Cardiac muscle cell (in vitro differentiated cells and primary cell): ENCODE results near the gene A3GALT2. TPM values are rescaled to one million over a fixed set of nuclear protein-coding genes. Genes with fewer than 3 reads are reported as not detected.

Experiments
- DNase-seq, 2 donors: peaks; one replicate each; pipeline versions ENCODE4 v3.0.0 to v3.0.0-alpha.2; 2010 to 2017; ENCODE audit warnings: low read depth in 1 of 2, low spot score in 1 of 2
- H3K27ac ChIP-seq: fragments of 200-600 bp; sonication (generic); 2 replicates; pipeline ENCODE4 v1.5.1; 2016
- H3K27me3 ChIP-seq: fragments of 200-600 bp; sonication (generic); 2 replicates; pipeline ENCODE4 v1.6.0; 2016; ENCODE audit warnings: control low read depth
- H3K36me3 ChIP-seq: fragments of 200-600 bp; sonication (generic); 2 replicates; pipeline ENCODE4 v1.5.1; 2016; ENCODE audit warnings: control low read depth
- H3K4me1 ChIP-seq: fragments of 200-600 bp; sonication (generic); 2 replicates; pipeline ENCODE4 v1.8.1; 2017; ENCODE audit warnings: low read depth, mild to moderate bottlenecking, mixed run types
- H3K4me3 ChIP-seq: fragments of 200-600 bp; sonication (generic); 2 replicates; pipeline ENCODE4 v1.5.1; 2016; ENCODE audit warnings: mild to moderate bottlenecking
- H3K9me3 ChIP-seq: fragments of 200-600 bp; sonication (generic); 2 replicates; pipeline ENCODE4 v1.5.1; 2017; ENCODE audit warnings: low read depth, mild to moderate bottlenecking, control low read depth
- CTCF ChIP-seq: IDR thresholded peaks from 2 replicates; pipeline ENCODE4 v1.5.1; 2012; ENCODE audit warnings: low read depth, mild to moderate bottlenecking, low read length
- polyA plus RNA-seq: library from polyadenylated mRNA; unstranded; fragments of >200 nt; fragmentation: Nextera tagmentation; extraction: Ambion mirVana; gene quantifications from 2 replicates; pipeline ENCODE4 v1.2.1, GENCODE V29; 2016
- total RNA-seq: library from RNA; depleted of rRNA; stranded (reverse); fragments of >200 nt; gene quantifications from 2 replicates; pipeline ENCODE4 v1.2.3, GENCODE V29; 2016

The A3GALT2 gene
- total and polyA plus RNA-seq, 2 experiments from 2014 or later, result 0.57 TPM; not detected in 1

DNA sequence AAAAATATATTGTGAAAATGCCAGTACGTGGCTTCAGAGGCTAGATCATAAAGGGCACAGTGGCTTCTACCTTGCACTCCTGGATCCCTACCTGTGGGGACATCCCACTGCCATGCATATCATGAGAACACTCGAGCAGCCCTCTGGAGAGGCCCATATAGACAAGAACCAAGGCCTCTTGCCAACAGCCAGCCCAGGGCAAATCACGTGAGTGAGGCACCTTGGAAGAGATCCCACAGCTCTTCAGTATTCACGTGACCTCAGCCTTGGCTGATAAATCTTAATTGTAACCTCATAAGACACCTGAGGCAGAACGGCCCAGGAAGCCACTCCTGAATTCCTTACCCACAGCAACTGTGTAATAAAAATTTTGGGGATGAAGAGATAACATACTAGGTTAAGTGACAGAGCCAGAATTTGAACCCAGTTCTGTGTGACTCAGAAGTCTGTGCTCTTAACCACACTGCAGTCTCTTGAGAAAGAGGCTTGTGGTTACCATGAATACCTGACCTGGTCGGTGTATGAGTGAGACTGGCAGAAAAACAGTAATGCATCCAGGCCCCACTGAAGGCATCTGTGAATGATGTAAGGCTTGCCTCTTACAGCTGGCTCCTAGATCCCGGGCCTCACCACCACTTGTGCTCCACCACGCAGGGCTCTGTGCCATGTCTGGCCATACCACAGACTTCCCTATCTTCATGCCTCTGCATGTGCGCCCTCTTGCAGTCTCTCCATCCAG, 6.9 kb upstream of the A3GALT2 start:
- no peak for TF ChIP-seq CTCF
- Histone ChIP-seq H3K9me3 (no peaks in the 10 kb centered on the region), H3K36me3 (peaks cover 77% of the 10 kb centered on the region), H3K27ac (no peak overlapping the region), H3K27me3 (no peaks in the 10 kb centered on the region), H3K4me3 (no peak overlapping the region), H3K4me1 (no peaks in the 10 kb centered on the region)
- peak in 1 of 2 donors; percentile 98 for DNase-seq

DNA sequence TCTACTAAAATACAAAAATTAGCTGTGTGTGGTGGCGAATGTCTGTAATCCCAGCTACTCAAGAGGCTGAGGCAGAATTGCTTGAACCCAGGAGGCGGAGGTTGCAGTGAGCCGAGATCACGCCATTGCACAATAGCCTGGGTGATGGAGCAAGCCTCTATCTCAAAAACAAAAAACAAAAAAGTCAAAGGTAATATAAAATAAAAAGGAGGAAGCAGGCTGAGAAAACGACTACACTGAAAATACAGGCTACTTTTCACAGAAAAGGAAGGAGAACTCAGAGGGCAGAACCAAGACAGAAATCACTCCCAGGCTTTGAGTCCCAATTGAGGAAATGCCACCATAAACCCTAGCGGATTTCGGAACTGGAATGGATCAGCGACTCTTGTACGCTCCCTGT, 5.9 kb upstream of the A3GALT2 start:
- DNase-seq, result peak in 1 of 2 donors; percentile 43
- TF ChIP-seq CTCF, result no peak
- Histone ChIP-seq H3K4me1 (no peaks in the 10 kb centered on the region), H3K27ac (no peak overlapping the region), H3K27me3 (no peaks in the 10 kb centered on the region), H3K9me3 (no peaks in the 10 kb centered on the region), H3K4me3 (no peak overlapping the region), H3K36me3 (peaks cover 75% of the 10 kb centered on the region)

DNA sequence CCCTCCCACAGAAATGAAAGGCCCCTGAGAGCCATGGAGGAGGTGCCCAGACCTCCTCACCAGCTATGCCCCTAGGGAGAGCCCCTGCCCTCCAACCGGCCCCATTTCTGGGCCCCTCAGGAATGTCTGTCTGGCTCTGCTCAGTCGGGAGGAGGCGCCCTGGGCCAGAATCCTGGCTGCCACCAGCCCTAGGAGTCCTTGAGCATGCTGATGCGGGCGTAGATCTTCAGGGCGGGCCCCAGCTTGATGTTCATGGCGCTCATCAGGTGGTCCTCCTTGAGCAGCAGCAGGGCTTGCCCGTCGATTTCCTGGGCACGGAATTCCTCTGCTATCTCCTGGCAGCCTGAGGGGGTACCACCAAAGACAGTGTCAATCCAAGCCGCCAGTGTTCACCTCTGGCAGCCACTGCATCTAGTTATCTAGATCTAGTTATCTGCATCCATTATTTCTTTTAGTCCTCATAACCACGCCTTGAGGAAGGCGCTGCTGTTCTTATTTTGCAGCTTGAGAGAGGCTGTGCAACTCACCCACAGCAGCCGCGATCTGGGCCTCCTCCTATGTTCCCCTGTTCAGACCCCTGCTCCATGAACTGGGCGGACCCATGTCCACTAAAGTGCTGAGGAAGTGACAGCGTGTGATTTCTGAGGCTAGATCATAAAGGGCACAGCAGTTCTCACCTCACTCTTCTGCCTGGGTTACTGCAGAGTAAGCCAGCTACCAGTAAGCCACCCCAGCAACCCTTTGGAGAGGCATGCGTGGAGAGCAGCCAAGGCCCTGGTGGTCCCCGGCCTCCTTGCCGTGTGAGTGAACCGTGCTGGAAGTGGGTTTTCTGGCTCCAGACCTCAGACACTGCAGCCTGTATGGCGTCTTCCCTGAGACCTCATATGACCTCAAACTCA, 4.0 kb upstream of the A3GALT2 start:
- H3K4me1 ChIP-seq, result no peaks in the 10 kb centered on the region
- H3K4me3 ChIP-seq, result no peak overlapping the region
- TF ChIP-seq CTCF, result no peak
- peaks cover 61% of the 10 kb centered on the region for H3K36me3 ChIP-seq
- DNase-seq, result no peak
- no peaks in the 10 kb centered on the region for H3K9me3 ChIP-seq
- no peak overlapping the region for H3K27ac ChIP-seq
- H3K27me3 ChIP-seq, result no peaks in the 10 kb centered on the region

GRCh38 chr1:33323663-33324477, 3.0 kb upstream of the A3GALT2 start:
- no peaks in the 10 kb centered on the region for H3K27me3 ChIP-seq
- H3K9me3 ChIP-seq, result no peaks in the 10 kb centered on the region
- H3K36me3 ChIP-seq, result peaks cover 51% of the 10 kb centered on the region
- no peak for DNase-seq
- peak overlapping the region; percentile 23 for H3K27ac ChIP-seq
- no peaks in the 10 kb centered on the region for H3K4me1 ChIP-seq
- TF ChIP-seq CTCF, result no peak
- no peak overlapping the region for H3K4me3 ChIP-seq

GRCh38 chr1:33322870-33323585, 2.1 kb upstream of the A3GALT2 start:
- Histone ChIP-seq H3K27me3 (no peaks in the 10 kb centered on the region), H3K9me3 (no peaks in the 10 kb centered on the region), H3K27ac (peak overlapping the region; percentile 23), H3K36me3 (peaks cover 45% of the 10 kb centered on the region), H3K4me3 (no peak overlapping the region), H3K4me1 (no peaks in the 10 kb centered on the region)
- no peak for TF ChIP-seq CTCF
- no peak for DNase-seq
